Measurements from ENCODE around the gene CDK17.
"Not testable (repeated sequence)": the region's sequence is repeated elsewhere in the genome, so short reads cannot be mapped to it uniquely, and the experiment has no call there.

CDK17 gene

DNA sequence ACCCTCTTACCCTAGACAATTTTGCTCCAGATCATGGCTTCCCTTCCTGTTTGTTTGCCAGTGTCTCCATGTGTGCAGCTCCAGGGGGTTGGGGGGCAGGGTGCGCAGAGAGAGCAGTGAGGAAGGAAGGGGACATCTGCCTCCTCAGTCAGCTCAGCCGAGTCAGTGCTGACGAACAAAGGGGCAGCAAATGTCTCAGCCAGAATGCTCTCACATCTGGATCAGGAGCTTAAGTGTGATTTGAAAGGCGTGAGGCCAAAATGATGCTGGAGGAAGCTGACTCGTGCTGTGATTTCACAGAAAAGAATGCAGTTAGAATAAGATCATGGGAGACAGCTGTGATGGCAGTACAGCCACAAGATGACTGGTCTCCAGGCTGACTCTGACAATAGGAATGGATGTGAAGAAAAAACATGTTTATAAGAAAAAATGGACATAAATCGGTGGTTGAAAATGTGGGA, 27.1 kb upstream of the CDK17 start:
- H3K9me3 Mint-ChIP-seq, result no peaks in the 10 kb centered on the region

DNA sequence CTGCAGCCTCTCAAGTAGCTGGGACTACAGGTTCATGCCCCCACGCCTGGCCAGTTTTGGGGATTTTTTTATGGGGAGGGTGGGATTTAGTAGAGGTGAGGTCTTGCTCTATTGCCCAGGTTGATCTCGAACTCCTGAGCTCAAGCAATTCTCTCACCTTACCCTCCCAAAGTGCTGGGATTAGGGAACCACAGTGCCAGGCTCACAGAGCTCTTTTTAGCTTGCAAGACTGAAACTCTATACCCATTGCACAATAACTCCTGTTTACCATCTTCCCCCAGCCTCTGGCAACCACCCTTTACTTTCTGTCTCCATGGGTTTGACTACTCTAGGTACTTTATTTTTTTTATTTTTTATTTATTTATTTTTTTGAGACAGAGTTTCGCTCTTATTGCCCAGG, 25.7 kb upstream of the CDK17 start:
- peak overlapping the region; percentile 39 for H3K27ac Mint-ChIP-seq
- H3K27me3 Mint-ChIP-seq, result no peaks in the 10 kb centered on the region
- no peaks in the 10 kb centered on the region for H3K36me3 Mint-ChIP-seq
- no peaks in the 10 kb centered on the region for H3K9me3 Mint-ChIP-seq
- DNase-seq, result no peak
- H3K4me1 Mint-ChIP-seq, result peaks cover 13 to 14% of the 10 kb centered on the region in 2 donors
- peak overlapping the region in 1 of 2 donors; percentile 11 for H3K4me3 Mint-ChIP-seq
- peak in 1 of 2 donors; percentile 11 for ATAC-seq (replicated peaks)

More for the DNA sequence above, 27.1 kb upstream of the CDK17 start:
- no peak for ATAC-seq (replicated peaks)
- H3K27me3 Mint-ChIP-seq, result no peaks in the 10 kb centered on the region
- no peak for DNase-seq
- no peak overlapping the region for H3K4me3 Mint-ChIP-seq
- H3K4me1 Mint-ChIP-seq, result peaks cover 12 to 13% of the 10 kb centered on the region in 2 donors
- H3K27ac Mint-ChIP-seq, result no peak overlapping the region
- no peaks in the 10 kb centered on the region for H3K36me3 Mint-ChIP-seq

DNA sequence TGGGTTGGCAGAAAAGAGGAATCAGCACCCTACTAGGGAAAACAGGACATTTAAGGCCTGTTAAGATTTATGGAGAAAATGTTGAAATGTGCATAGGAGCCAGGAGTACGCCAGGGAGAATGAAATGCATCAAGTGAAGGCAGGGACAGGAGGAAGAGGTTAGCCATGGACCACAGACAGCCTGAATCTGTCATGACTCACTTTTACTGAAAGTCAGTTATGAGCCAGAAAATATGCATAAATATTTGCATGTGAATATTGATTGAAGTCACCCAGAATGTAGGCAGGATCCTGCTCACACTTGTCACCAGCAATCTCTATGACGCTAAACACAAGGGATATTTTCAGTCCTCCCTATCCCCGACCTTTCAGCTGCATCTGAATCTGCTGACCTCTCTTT, 25.1 kb upstream of the CDK17 start:
- Mint-ChIP-seq H3K4me3 (no peak overlapping the region), H3K36me3 (no peaks in the 10 kb centered on the region), H3K27ac (no peak overlapping the region), H3K27me3 (no peaks in the 10 kb centered on the region), H3K4me1 (peaks cover 13 to 16% of the 10 kb centered on the region in 2 donors), H3K9me3 (no peaks in the 10 kb centered on the region)
- peak; percentile 92 to 93 for ATAC-seq (replicated peaks)
- DNase-seq, result no peak

DNA sequence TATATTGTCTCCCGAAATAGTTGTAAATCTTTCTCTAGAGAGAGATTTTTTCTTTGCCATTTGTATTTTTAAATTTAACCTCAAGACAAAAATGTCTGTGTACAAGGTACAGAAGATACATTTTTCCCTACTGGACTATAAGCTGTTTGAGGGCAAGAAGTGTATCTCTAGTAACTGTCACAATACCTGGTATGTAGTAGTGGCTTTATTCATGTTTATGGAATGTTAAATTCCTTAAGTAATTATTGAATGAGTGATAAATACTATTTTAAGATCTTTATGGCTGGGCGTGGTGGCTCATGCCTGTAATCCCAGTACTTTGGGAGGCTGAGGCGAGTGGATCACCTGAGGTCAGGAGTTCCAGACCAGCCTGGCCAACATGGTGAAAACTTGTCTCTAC, 24.4 kb upstream of the CDK17 start:
- Mint-ChIP-seq H3K9me3 (peaks cover 3 to 5% of the 10 kb centered on the region in 2 donors), H3K4me3 (no peak overlapping the region), H3K27me3 (no peaks in the 10 kb centered on the region), H3K27ac (no peak overlapping the region), H3K4me1 (peaks cover 17 to 21% of the 10 kb centered on the region in 2 donors), H3K36me3 (no peaks in the 10 kb centered on the region)
- no peak for DNase-seq
- no peak for ATAC-seq (replicated peaks)

DNA sequence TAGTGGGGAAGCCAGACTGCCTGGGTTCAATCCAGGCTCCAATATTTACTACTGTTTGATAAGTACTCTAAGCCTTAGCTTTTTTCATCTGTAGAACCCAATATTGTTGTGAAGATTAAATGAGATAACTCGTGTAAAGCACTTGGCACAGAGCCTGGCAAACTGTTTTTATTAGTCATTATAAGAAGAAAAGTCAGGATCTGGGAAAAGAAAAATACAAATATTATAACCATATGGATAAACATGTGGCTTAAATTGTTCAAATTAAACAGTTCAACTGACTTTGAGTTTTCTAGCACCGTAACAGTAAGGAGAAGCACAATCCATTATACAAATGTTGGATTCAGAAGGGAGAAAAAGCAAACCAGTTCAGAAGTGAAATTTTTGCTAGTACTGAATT, 22.0 kb upstream of the CDK17 start:
- H3K36me3 Mint-ChIP-seq, result no peaks in the 10 kb centered on the region
- no peak overlapping the region for H3K27ac Mint-ChIP-seq
- no peak overlapping the region for H3K4me3 Mint-ChIP-seq
- H3K27me3 Mint-ChIP-seq, result no peaks in the 10 kb centered on the region
- H3K9me3 Mint-ChIP-seq, result peaks cover 3 to 5% of the 10 kb centered on the region in 2 donors
- H3K4me1 Mint-ChIP-seq, result peaks cover 19 to 22% of the 10 kb centered on the region in 2 donors
- no peak for ATAC-seq (replicated peaks)
- no peak for DNase-seq

DNA sequence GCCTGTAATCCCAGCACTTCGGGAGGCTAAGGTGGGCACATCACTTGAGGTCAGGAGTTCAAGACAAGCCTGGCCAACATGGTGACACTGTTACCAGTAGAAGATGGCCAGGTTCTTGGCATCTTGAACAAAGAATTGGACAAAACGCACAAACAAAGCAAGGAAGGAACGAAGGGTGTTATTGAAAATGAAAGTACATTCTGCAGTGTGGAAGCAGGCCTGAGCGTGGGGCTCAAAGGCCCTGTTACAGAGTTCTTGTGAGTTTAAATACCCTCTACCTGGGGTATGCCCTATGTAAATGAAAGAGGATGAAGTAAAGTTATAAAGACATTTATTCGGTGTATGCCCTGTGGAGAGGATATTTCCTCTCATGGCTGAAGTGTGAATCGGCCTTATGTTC, 20.8 kb upstream of the CDK17 start:
- DNase-seq (no peak), ATAC-seq (replicated peaks) (no peak)
- Mint-ChIP-seq H3K27me3 (no peaks in the 10 kb centered on the region), H3K4me1 (peaks cover 17 to 22% of the 10 kb centered on the region in 2 donors), H3K36me3 (no peaks in the 10 kb centered on the region), H3K9me3 (peaks cover 3 to 5% of the 10 kb centered on the region in 2 donors), H3K4me3 (peak overlapping the region in 1 of 2 donors; percentile 69), H3K27ac (peak overlapping the region; percentile 84)

DNA sequence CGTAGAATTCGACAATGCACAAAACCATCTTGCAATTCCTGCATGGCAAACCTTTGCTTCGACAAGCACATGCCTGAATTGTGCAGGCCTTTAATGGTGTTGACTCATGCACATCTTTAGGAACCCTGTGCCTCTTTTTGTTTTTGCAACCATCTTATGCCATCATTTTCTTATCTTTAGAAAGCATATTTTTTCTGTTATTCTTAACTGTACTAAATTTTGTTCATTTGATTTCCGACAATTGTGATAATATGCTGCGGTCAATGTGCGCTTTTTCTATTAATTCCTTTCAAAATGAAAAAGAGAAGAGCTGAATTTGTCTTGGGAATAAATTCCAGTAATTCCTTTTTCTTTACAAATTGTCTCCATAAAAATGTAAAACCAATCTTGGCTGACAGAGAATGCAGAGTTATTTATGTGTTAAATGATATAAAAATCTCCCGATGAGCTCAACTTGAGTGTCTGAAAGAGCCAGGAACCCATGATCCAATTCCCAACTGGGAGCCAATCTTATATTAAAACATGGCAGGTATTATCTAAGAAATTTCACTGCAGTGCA, 20.1 kb upstream of the CDK17 start:
- Mint-ChIP-seq H3K27me3 (no peaks in the 10 kb centered on the region), H3K36me3 (no peaks in the 10 kb centered on the region), H3K9me3 (peaks cover 3 to 5% of the 10 kb centered on the region in 2 donors), H3K27ac (no peak overlapping the region), H3K4me1 (peaks cover 13 to 15% of the 10 kb centered on the region in 2 donors), H3K4me3 (no peak overlapping the region)
- ATAC-seq (replicated peaks) (no peak), DNase-seq (no peak)

DNA sequence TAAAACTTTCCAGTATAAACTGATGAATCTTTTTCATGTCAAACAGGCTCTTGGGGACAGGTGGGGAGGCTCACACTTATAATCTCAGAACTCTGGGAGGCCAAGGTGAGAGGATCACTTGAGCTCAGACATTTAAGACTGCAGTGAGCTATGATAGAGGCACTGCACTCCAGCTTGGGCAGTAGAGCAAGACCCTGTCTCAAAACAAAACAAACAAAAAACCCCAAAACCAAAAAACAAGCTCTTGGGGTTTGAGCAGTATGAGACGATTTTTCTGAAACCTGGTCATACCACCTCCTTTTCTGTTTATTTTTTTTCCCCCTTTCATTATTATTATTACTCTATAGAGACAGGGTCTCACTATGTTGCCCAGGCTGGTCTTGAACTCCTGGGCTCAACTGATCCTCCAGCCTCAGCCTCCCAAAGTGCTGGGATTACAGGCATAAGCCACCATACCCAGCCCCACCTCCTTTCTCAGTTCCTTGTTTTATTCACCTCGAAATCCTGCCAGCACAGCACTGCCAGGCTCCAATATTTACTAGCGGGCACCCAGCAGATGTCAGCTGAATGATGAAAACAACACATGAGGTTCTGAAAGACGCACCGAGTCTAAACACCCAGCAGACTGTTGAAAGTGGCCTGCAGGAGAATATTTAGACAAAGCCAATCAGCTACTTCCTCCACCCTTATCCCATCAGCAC, 19.5 kb upstream of the CDK17 start:
- Mint-ChIP-seq H3K27ac (no peak overlapping the region), H3K4me3 (no peak overlapping the region), H3K9me3 (peaks cover 3 to 5% of the 10 kb centered on the region in 2 donors), H3K4me1 (peaks cover 10% of the 10 kb centered on the region in 2 donors), H3K36me3 (no peaks in the 10 kb centered on the region), H3K27me3 (no peaks in the 10 kb centered on the region)
- peak; percentile 36 for DNase-seq
- peak; percentile 79 to 86 for ATAC-seq (replicated peaks)

DNA sequence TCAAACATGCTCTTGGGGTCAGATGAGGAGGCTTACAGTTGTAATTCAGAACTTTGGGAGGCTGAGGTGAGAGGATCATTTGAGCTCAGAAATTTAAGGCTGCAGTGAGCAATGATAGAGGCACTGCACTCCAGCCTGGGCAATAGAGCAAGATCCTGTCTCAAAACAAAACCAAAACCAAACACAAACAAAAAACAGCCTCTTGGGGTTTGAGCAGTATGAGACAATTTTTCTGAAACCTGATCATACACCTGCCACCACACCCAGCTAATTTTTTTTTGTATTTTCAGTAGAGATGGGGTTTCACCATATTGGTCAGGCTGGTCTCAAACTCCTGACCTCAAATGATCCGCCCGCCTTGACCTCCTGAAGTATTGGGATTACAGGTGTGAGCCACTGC, 17.4 kb upstream of the CDK17 start:
- H3K4me3 Mint-ChIP-seq, result not testable (repeated sequence)
- H3K4me1 Mint-ChIP-seq, result peaks cover 10% of the 10 kb centered on the region in 2 donors

DNA sequence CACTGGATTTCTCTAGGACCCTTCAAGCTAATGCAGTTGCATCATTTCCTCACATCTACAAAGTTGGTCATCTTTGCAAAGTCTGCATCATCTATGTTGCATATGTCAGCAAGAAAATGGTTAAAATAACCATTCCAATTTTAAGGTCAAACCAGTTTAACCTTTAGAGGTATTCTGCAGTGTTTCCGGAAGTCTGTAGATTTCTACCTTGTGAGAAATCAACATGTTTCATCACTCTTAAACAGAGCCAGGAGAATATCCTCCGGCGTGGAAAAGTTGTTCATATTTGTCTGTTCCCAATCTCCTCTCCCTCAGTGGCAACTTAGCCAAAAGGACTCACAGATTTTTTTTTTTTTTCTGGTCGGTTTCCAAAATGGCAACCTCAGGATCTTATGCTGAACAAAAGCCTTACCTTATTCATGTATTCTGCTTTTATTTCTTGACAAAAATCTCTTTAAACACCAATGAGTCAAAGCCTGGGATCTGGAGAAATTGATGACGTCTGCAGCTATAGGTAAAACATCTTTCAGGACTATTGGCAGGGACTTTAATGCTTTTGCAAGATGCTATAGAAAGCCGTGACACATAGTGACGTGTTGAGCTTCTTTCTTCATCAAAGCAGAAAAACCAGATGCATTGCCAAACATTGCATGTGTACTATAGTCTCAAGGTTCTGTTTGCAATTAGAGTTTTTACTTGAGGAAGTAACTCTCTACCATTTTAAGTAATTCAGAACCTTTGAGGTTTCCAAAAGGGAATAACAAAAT, 16.0 kb upstream of the CDK17 start:
- H3K4me1 Mint-ChIP-seq, result peaks cover 10% of the 10 kb centered on the region in 2 donors

More for the DNA sequence above, 17.4 kb upstream of the CDK17 start:
- not testable (repeated sequence) for ATAC-seq (replicated peaks); H3K27me3 Mint-ChIP-seq; H3K27ac Mint-ChIP-seq; DNase-seq; H3K9me3 Mint-ChIP-seq; H3K36me3 Mint-ChIP-seq

DNA sequence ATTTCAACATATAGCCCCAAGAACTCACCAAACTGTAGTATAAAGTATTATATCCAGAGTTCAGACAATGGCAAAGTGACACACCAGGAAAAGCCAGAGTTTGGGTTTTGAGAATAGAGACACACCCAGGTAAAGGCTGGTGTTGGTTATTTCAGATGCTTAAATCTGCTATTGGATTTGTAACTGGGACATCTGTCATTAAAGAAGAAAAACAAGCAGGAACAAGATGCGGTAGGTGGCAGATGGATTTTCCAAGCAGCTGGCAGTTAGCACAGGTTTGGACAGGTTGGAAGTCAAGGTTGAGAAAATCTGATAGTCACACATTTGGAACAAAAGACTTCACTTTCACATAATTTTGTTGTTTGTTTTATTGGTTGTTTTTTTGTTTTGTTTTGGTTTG, 14.4 kb upstream of the CDK17 start:
- Mint-ChIP-seq H3K9me3 (no peaks in the 10 kb centered on the region), H3K4me1 (peaks cover 5 to 10% of the 10 kb centered on the region in 2 donors), H3K36me3 (no peaks in the 10 kb centered on the region), H3K4me3 (no peak overlapping the region), H3K27ac (no peak overlapping the region), H3K27me3 (no peaks in the 10 kb centered on the region)
- no peak for DNase-seq
- ATAC-seq (replicated peaks), result no peak

More for the DNA sequence above, 16.0 kb upstream of the CDK17 start:
- no peaks in the 10 kb centered on the region for H3K36me3 Mint-ChIP-seq
- DNase-seq (no peak), ATAC-seq (replicated peaks) (no peak)
- no peaks in the 10 kb centered on the region for H3K27me3 Mint-ChIP-seq
- no peak overlapping the region for H3K4me3 Mint-ChIP-seq
- no peak overlapping the region for H3K27ac Mint-ChIP-seq
- peaks cover 3 to 5% of the 10 kb centered on the region in 2 donors for H3K9me3 Mint-ChIP-seq

DNA sequence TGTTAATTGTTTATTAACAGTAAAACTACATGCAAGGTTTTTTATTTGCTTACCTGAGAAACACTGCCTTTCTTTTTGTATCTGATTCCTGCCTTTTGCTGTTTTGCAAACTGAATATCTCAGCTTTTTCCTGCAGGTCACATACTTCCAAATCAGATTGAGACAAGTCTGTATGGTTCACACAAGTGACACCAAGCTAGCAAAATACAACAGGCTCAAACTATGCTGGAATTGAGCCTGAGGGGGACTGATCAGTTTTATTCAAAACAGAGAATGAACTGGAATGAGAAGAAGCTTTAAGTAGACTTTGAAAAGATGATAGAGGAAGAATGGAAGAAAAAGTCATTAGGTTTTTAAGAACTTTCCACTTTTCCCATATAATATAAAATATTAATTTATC, 12.2 kb upstream of the CDK17 start:
- H3K27me3 Mint-ChIP-seq, result no peaks in the 10 kb centered on the region
- DNase-seq, result no peak
- peaks cover 10 to 23% of the 10 kb centered on the region in 2 donors for H3K4me1 Mint-ChIP-seq
- ATAC-seq (replicated peaks), result no peak
- no peak overlapping the region for H3K27ac Mint-ChIP-seq
- no peak overlapping the region for H3K4me3 Mint-ChIP-seq
- H3K36me3 Mint-ChIP-seq, result peaks cover 0 to 5% of the 10 kb centered on the region in 2 donors
- H3K9me3 Mint-ChIP-seq, result no peaks in the 10 kb centered on the region

DNA sequence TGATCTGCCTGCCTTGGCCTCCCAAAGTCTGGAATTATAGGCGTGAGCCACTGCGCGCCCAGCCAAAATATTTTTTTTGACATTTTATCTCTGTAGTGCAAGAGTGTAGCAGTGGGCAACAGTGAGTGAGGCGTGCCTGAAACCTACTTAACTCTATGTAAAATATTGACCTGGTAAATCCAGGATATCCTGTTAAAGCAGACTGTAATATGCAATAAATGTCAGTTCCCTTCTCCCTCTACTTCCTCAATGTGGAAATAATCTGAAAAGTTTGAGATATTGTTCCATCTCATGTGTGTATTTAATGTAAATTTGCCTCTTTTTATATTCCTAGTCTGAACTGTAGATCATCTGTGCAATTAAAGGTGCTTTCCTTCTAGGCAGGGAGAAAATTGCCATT, 9.5 kb upstream of the CDK17 start:
- ATAC-seq (replicated peaks), result no peak
- Mint-ChIP-seq H3K4me1 (peaks cover 16 to 34% of the 10 kb centered on the region in 2 donors), H3K27me3 (no peaks in the 10 kb centered on the region), H3K4me3 (no peak overlapping the region), H3K27ac (no peak overlapping the region), H3K9me3 (no peaks in the 10 kb centered on the region), H3K36me3 (peaks cover 0 to 5% of the 10 kb centered on the region in 2 donors)
- DNase-seq, result no peak

DNA sequence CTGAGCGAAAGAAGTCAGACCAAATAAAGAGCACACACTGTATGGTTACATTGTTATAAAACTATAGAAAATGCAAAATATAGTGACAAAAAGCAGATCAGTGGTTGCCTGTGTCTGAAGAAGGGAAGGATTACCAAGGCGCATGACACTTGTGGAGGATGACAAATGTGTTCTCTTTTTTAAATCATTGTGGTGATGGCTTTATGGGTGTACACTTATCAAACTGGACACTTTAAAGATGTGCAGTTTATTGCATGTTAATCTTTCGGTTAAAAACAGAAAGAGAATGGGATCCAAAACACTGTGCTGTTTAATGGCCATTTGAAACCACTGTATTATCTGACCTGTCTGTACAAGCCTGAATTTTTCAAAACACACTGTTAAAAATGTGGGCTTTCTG, 8.8 kb upstream of the CDK17 start:
- Mint-ChIP-seq H3K27me3 (no peaks in the 10 kb centered on the region), H3K27ac (no peak overlapping the region), H3K36me3 (peaks cover 0 to 5% of the 10 kb centered on the region in 2 donors), H3K4me1 (peaks cover 16 to 34% of the 10 kb centered on the region in 2 donors), H3K4me3 (no peak overlapping the region), H3K9me3 (no peaks in the 10 kb centered on the region)
- DNase-seq (no peak), ATAC-seq (replicated peaks) (no peak)
